GM19397 (cell line): ENCODE measurements around the gene GAPVD1.
"Not testable (repeated sequence)": the region's sequence is repeated elsewhere in the genome, so short reads cannot be mapped to it uniquely, and the experiment has no call there.

ENCODE experiments used
- ATAC-seq: cut with Tn5 transposase; IDR thresholded peaks from one replicate; pipeline ENCODE4 v1.9.1; 2021; ENCODE audit warnings: mild to moderate bottlenecking, moderate library complexity; ENCODE audit not compliant: unreplicated experiment

GAPVD1 gene

GRCh38 chr9:125304273-125304672 is 42.6 kb downstream of the GAPVD1 start:
- ATAC-seq = no peak

GRCh38 chr9:125312411-125312810 is 50.8 kb downstream of the GAPVD1 start:
- no peak for ATAC-seq

GRCh38 chr9:125316359-125316758 is 54.7 kb downstream of the GAPVD1 start:
- not testable (repeated sequence) for ATAC-seq

GRCh38 chr9:125317704-125318103 is 56.1 kb downstream of the GAPVD1 start:
- no peak for ATAC-seq

DNA sequence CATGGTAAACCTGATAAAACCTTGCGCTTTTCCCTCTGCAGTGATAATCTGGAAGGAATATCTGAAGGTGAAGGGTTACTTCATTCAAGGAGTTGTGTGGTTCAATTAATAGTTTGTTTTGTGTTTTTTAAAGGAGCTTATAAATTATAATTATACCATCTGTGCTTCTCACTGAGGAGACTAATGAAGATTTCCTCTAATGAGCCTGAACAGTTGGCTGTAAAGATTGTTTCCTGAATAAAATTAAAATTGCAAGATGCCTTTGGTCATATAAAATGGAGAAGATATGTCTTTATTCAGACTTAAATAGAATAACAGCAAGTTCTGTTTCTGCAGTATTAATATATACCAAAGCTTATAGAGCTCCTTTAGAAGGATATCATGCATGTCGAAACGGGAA is 59.9 kb downstream of the GAPVD1 start:
- no peak for ATAC-seq

DNA sequence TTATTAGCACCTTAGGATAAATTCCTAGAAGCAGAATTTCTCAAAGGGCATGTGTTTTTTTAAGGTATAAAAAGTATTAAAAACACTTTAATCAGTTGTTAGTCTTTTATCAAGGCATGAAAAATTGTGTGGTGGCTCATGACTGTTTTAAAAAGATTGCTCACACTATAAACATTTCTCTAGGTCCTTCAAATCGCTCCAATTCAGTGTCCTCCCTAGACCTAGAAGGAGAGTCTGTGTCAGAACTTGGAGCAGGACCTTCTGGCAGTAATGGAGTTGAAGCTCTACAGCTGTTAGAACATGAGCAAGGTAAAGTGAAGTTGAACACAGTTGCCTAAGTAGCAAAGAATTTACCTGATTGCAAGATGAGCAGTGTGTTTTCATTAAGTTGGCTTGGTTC is 62.0 kb downstream of the GAPVD1 start:
- ATAC-seq = no peak

GRCh38 chr9:125325826-125326225 is 64.2 kb downstream of the GAPVD1 start:
- ATAC-seq = no peak

GRCh38 chr9:125329978-125330377 is 68.4 kb downstream of the GAPVD1 start:
- ATAC-seq = no peak

- no peak for ATAC-seq
Measured at GRCh38 chr9:125330587-125330986, 69.0 kb downstream of the GAPVD1 start.

GRCh38 chr9:125332527-125332926 is 70.9 kb downstream of the GAPVD1 start:
- no peak for ATAC-seq

GRCh38 chr9:125337236-125337635 is 75.6 kb downstream of the GAPVD1 start:
- no peak for ATAC-seq

DNA sequence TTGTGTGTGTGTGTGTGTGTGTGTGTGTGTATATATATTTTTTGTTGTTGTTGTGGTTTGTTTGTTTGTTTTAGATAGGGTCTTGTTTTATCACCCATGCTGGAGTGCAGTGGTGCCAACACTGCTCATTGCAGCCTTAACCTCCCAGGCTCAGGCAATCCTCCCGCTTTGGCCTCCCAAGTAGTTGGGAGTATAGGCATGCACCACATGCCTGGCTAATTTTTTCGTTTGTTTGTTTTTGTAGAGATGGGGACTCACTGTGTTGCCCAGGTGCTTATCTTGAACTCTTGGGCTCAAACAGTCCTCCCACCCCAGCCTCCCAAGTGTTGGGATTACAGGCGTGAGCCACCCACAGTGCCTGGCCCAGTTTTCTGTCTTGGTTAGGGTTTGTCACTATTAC is 77.3 kb downstream of the GAPVD1 start:
- ATAC-seq = no peak

DNA sequence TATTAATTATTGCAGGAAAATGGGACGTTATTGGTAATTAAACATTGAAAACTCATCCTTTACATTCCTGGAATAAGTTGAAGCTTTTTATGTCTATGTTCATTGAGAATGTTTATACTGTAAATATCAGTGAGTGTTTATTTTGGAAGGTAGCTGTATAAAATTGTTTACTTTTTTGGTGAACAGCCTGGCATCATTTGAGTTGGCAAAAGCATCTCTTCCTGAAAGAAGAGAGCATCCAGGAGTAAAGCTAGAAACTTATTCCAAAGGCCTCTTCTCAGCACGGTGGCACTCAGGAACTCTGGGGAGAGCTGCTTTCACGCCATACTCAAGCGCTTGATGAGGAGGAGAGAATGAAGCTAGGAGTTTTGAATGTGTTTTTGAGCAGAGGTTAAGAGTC is 79.9 kb downstream of the GAPVD1 start:
- ATAC-seq = no peak

DNA sequence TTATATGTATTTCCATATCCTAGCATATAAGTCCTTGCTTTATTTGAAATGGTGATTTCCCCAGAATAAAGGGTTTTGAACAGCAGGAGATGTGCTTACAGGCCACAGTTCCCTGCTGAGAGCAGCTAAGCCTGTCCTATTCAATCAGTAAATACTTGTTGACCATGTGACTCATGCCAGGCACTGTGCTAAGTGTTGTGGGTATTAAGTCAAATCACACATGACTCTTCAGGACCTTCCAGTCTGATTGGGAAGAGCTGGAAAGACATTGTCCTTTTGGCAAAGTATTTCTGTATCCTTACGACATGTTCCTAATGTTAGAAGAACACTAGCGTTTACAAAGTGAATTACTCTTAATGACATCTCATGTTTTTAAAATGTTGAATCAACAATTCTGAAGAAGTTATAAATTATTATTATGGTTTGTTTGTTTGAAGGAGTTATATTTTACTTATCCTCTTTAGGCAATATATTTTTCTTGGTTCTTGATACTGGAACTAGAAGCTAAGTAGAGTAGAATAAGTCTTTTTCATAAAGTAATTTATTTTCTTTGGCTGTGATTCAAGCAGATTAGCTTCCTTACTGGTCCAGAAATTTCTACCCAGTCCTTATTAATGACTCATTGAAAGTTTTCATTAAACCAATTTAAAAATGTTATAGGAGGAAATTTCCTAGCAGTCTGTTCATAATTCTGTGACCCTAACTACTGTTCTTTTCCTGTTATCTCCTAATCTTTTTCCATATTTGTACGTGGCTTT is 82.1 kb downstream of the GAPVD1 start:
- no peak for ATAC-seq

GRCh38 chr9:125346080-125346732 is 84.6 kb downstream of the GAPVD1 start:
- no peak for ATAC-seq

DNA sequence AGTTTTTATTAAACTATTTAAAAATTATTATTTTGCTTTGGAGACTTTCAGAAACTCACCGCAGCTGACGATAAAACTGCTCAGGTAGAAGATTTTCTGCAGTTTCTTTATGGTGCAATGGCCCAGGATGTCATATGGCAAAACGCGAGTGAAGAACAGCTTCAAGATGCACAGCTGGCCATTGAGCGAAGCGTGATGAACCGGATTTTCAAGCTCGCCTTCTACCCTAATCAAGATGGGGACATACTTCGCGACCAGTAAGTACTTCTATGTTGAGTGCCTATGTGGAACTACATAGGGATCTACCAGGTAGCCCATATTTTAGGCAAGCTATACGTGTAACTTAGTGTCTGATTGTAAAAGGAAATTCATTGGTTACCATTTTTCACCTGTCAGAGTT is 94.0 kb downstream of the GAPVD1 start:
- no peak for ATAC-seq

GRCh38 chr9:125356032-125356431 is 94.4 kb downstream of the GAPVD1 start:
- ATAC-seq = no peak

DNA sequence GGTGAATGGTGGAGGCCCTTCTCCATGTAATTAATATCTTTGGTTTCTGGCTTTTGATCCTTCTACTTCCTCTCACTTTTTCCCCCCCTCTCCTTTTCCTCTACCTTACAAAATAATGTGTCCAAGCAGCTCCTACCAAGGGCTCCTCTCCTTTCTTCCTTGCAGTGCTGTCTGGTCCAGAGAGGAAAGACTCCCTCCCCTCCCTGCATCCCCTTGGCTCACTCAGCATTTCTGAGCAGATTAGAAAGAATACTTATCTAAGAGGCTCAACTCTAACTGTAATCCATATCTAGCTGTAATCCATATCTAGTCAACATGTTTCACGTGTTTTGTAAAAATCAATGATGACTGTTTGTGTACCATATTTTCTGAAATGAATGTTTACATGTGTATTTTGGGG is 97.4 kb downstream of the GAPVD1 start:
- no peak for ATAC-seq

GRCh38 chr9:125360601-125361000 is 99.0 kb downstream of the GAPVD1 start:
- no peak for ATAC-seq

DNA sequence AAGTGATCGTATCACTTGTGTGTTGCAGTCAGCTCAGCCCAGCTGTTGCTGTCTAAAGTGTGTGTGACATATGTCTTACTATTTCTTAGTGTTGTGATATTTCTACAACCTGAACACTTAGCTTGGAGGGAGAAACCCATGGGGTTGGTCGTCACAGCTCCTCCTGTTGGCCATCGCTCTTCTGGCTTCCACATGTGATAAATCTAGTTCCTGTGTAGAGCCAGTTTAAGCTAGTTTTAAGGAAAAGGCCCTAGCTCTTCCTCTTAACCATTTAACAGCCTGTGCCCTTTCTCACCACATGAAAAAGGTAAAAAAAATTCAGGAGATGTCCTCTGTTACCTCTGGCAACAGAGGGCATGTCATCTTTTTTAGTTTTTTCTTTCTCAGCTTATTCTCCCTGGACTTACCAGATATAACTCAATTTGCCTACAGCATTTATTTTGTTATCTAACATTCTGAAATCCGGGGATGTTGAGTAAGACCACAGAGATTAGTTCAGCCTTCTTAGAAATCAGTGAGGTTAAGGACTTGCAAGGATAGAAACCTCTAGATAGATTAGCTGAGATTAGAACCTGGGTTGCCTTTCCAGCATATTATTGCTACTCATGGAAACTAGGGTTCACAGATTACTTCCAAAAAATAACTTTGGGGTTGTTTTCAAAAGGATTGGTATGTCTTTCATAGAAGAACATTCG is 100.4 kb downstream of the GAPVD1 start:
- ATAC-seq = no peak

- no peak for ATAC-seq
Measured at GRCh38 chr9:125366676-125367075, 105.0 kb downstream of the GAPVD1 start.

DNA sequence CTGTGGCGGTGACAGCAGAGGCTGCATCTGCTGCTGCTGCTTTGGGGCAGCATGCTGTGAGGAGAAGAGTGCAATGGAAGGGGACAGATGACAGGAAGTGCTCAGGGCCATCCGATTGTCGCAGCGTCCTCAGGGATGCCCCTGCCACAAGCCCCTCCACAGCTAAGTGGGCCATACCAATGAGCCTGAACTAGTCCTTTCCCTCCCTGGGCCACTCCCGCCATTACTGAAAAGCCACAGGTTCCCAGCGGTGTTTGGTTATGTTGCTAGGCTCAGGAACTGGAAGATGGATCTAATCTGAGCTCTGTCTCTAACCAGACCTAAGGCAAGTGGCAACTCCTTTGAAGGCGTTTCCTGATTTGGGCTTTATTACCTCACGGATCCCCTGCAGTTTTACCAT is 109.2 kb downstream of the GAPVD1 start:
- no peak for ATAC-seq
